Endothelial cell of umbilical vein (primary cell): ENCODE measurements around the gene STX8. TPM values are rescaled to one million over a fixed set of nuclear protein-coding genes. Genes with fewer than 3 reads are reported as not detected.

Source experiments
- BruUV-seq: library from RNA; stranded (reverse); fragments of 400-500 nt; replicated peaks from 2 replicates; lab custom pipeline; 2021; lab: Mats Ljungman, UMichigan
- CTCF ChIA-PET: fragments of 300-600, 350-600 bp; sonication (Branson Sonifier 250); formaldehyde crosslinking; loops from one replicate; lab custom pipeline; 2021; ENCODE audit warnings: antibody characterized with exemption, inconsistent platforms; lab: Charles Lee
- POLR2A ChIA-PET: fragments of 300-600, 350-600 bp; sonication (Branson Sonifier 250); formaldehyde crosslinking; loops from one replicate; lab custom pipeline; 2021; ENCODE audit warnings: antibody characterized with exemption, inconsistent platforms; lab: Charles Lee
- DNase-seq: peaks from one replicate; pipeline ENCODE4 v3.0.0-alpha.2; 2011; ENCODE audit warnings: low read depth, low spot score
- FAIRE-seq: peaks from 2 replicates; lab custom pipeline; 2011; peaks lifted over from hg19 to GRCh38; lab: Jason Lieb, UNC
- H2AFZ ChIP-seq: 2 replicates; pipeline ENCODE4 v1.6.0; 2012; ENCODE audit warnings: low read depth, low read length, control low read depth, inconsistent platforms
- H3K27ac ChIP-seq: 2 replicates; pipeline ENCODE4 v1.5.1; 2011; ENCODE audit warnings: low read depth, mild to moderate bottlenecking, control low read depth, low read length, moderate library complexity; ENCODE audit not compliant: insufficient read depth
- H3K27me3 ChIP-seq, 2 experiments: 2 replicates each; pipeline versions ENCODE4 v1.6.0 to v1.6.1; 2011; ENCODE audit warnings: low read length in 2 of 2, mixed read lengths in 1 of 2; ENCODE audit not compliant: control insufficient read depth in 2 of 2, insufficient read depth in 2 of 2
- H3K36me3 ChIP-seq, 2 experiments: 2 replicates in 1 of 2; 3 replicates in 1 of 2; pipeline ENCODE4 v1.5.1; 2011; ENCODE audit warnings: low read length in 2 of 2, mild to moderate bottlenecking in 1 of 2, moderate library complexity in 1 of 2; ENCODE audit not compliant: control insufficient read depth in 2 of 2, insufficient read depth in 2 of 2; ENCODE audit errors: extremely low read depth in 1 of 2
- H3K4me1 ChIP-seq: 3 replicates; pipeline ENCODE4 v1.5.1; 2011; ENCODE audit warnings: mild to moderate bottlenecking, low read length; ENCODE audit not compliant: control insufficient read depth, insufficient read depth; ENCODE audit errors: extremely low read depth
- H3K4me2 ChIP-seq: 2 replicates; pipeline ENCODE4 v1.6.1; 2011; ENCODE audit warnings: low read length, control low read depth, mixed read lengths; ENCODE audit not compliant: insufficient read depth
- H3K4me3 ChIP-seq, 3 experiments: fragments of 200-600 bp in 1 of 3; sonication (generic), shearing (Covaris generic) in 1 of 3; replicated peaks in 1 of 3; 2 replicates each; pipeline ENCODE4 v1.5.1; 2011 to 2016; ENCODE audit warnings: control low read depth in 3 of 3, low read length in 3 of 3, mild to moderate bottlenecking in 2 of 3, inconsistent platforms in 1 of 3, low read depth in 1 of 3, moderate library complexity in 1 of 3; ENCODE audit not compliant: insufficient read depth in 1 of 3
- H3K79me2 ChIP-seq: 2 replicates; pipeline ENCODE4 v1.6.0; 2012; ENCODE audit warnings: low read length, inconsistent platforms; ENCODE audit not compliant: control insufficient read depth, insufficient read depth
- H3K9ac ChIP-seq: replicated peaks from 2 replicates; pipeline ENCODE3; 2011; ENCODE audit warnings: low read length, control low read depth; ENCODE audit not compliant: insufficient read depth; ENCODE audit errors: extremely low read depth
- H3K9me1 ChIP-seq: replicated peaks from 3 replicates; pipeline ENCODE4 v1.6.0; 2011; ENCODE audit warnings: mild to moderate bottlenecking, low read length; ENCODE audit not compliant: control insufficient read depth, insufficient read depth; ENCODE audit errors: extremely low read depth
- H3K9me3 ChIP-seq: replicated peaks from 2 replicates; pipeline ENCODE4 v1.5.1; 2012; ENCODE audit warnings: low read length, inconsistent platforms; ENCODE audit not compliant: control insufficient read depth, insufficient read depth
- H4K20me1 ChIP-seq: replicated peaks from 2 replicates; pipeline ENCODE3; 2011; ENCODE audit warnings: mild to moderate bottlenecking, low read length; ENCODE audit not compliant: control insufficient read depth, insufficient read depth; ENCODE audit errors: extremely low read depth
- CTCF ChIP-seq, 2 donors: IDR thresholded peaks; 1 replicate in 1 of 2; 2 replicates in 1 of 2; pipeline ENCODE4 v1.5.1; 2011; ENCODE audit warnings: low read length in 2 of 2, mild to moderate bottlenecking in 2 of 2, moderate library complexity in 2 of 2, control low read depth in 1 of 2, inconsistent platforms in 1 of 2, low read depth in 1 of 2; ENCODE audit not compliant: insufficient read depth in 1 of 2; ENCODE audit errors: extremely low read depth in 1 of 2
- MYC ChIP-seq: IDR thresholded peaks from one replicate; pipeline ENCODE4 v1.6.1; 2011; ENCODE audit warnings: mild to moderate bottlenecking, low read depth, low read length
- dilution Hi-C: fragments of 300-500 bp; cut with MboI; formaldehyde crosslinking; loops from one replicate; pipeline ENCODE4 v1.15.0; 2019; ENCODE audit warnings: low sequenced_read_pairs; ENCODE audit not compliant: extremely low pct_ligation_motif_present
- intact Hi-C: fragments of 100-400 bp; cut with micrococcal nuclease; formaldehyde crosslinking; loops from one replicate; pipeline ENCODE4 v1.10.0; 2022
- polyA plus RNA-seq, 4 experiments: library from polyadenylated mRNA; depleted of rRNA in 3 of 4; stranded (reverse) in 3 of 4; unstranded in 1 of 4; fragments of >200 nt; gene quantifications; 2 replicates each; pipeline versions ENCODE4 v1.2.1 to v1.2.3, GENCODE V29; 2011 to 2012; ENCODE audit warnings: missing spikeins in 1 of 4
- total RNA-seq: library from RNA; stranded (reverse); gene quantifications from 2 replicates; pipeline ENCODE4 v1.2.3, GENCODE V29; 2021

STX8 gene
- total and polyA plus RNA-seq, 2 donors (not counting 3 experiments of a cell fraction or from before 2014, with no cell fraction given): 25.9 to 67.3 TPM

DNA sequence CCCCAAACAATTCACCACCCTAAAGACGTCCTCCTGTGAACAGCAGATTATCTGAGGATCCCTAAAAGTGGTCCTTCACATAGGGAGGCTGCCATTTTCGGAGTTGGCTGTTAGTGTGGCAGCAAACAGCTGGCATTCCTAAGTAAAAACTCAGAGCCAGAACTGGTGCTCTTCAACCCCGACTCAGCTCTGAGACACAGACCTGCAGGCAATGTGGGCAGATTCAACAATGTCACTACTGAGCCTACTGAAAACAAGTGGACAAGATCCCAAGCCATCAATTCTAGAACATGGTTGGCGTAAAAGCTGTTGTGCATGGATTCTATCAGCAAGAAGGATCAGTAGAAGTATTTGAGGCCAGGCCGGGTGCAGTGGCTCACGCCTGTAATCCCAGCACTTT lies 307.1 kb downstream of the STX8 start:
- no peak overlapping the region for H3K4me2 ChIP-seq
- DNase-seq (no peak), FAIRE-seq (no peak)
- no peaks in the 10 kb centered on the region for H3K4me1 ChIP-seq
- no peaks in the 10 kb centered on the region for H3K9me1 ChIP-seq
- H3K9ac ChIP-seq: no peak overlapping the region
- dilution Hi-C loops: no loop called here
- no peaks in the 10 kb centered on the region for H3K27me3 ChIP-seq
- no peaks in the 10 kb centered on the region for H3K79me2 ChIP-seq
- BruUV-seq: no TSS peak
- H3K36me3 ChIP-seq: no peaks in the 10 kb centered on the region
- TF ChIP-seq MYC: no peak
- H3K27ac ChIP-seq: no peak overlapping the region
- no peak overlapping the region for H3K4me3 ChIP-seq
- intact Hi-C loops: no loop called here
- ChIA-PET POLR2A (no interaction called here), CTCF (interaction anchor here (1.1 kb wide), 1 partner anchor 24 kb away, joined by 3 read pairs; no protein-coding TSS in a partner anchor)
- no peak overlapping the region for H2AFZ ChIP-seq
- H4K20me1 ChIP-seq: no peaks in the 10 kb centered on the region
- H3K9me3 ChIP-seq: no peaks in the 10 kb centered on the region

- Histone ChIP-seq H3K4me1 (no peaks in the 10 kb centered on the region), H3K27ac (no peak overlapping the region), H2AFZ (no peak overlapping the region), H3K4me3 (no peak overlapping the region), H3K27me3 (no peaks in the 10 kb centered on the region), H3K9ac (no peak overlapping the region), H4K20me1 (no peaks in the 10 kb centered on the region), H3K9me3 (no peaks in the 10 kb centered on the region), H3K4me2 (no peak overlapping the region), H3K36me3 (no peaks in the 10 kb centered on the region), H3K9me1 (no peaks in the 10 kb centered on the region), H3K79me2 (no peaks in the 10 kb centered on the region)
- DNase-seq (no peak), FAIRE-seq (no peak)
- no peak for TF ChIP-seq CTCF (IDR thresholded peaks at IDR 0.05; ENCODE audit: extremely low read depth in 1 of 2, insufficient read depth in 1 of 2, low read depth in 1 of 2, low read length in 2 of 2)
- BruUV-seq: no TSS peak
- intact Hi-C loops: no loop called here
- dilution Hi-C loops: no loop called here
- ChIA-PET CTCF (interaction anchor here (0.6 kb wide), 1 partner anchor 93 kb away, joined by 3 read pairs; no protein-coding TSS in a partner anchor), POLR2A (no interaction called here)
Observed at GRCh38 chr17:9266697-9267117, 308.9 kb downstream of the STX8 start.
